Nephron progenitor cell (in vitro differentiated cells): ENCODE results near the gene ZBTB20.

ENCODE experiments used
- DNase-seq: peaks from one replicate; pipeline ENCODE4 v3.0.0; 2021
- H3K27ac Mint-ChIP-seq: 2 replicates; pipeline ENCODE4 v1.8.0; 2021; ENCODE audit warnings: mild to moderate bottlenecking, moderate library complexity, mixed read lengths
- H3K27me3 Mint-ChIP-seq: 2 replicates; pipeline ENCODE4 v1.8.0; 2021; ENCODE audit warnings: mild to moderate bottlenecking, low read depth, mixed read lengths; ENCODE audit not compliant: poor library complexity
- H3K36me3 Mint-ChIP-seq: 2 replicates; pipeline ENCODE4 v1.8.0; 2021; ENCODE audit warnings: low read depth, mixed read lengths
- H3K4me1 Mint-ChIP-seq: 2 replicates; pipeline ENCODE4 v1.8.0; 2021; ENCODE audit warnings: mixed read lengths
- H3K4me3 Mint-ChIP-seq: 2 replicates; pipeline ENCODE4 v1.8.0; 2021; ENCODE audit warnings: mild to moderate bottlenecking, moderate library complexity, mixed read lengths
- H3K9me3 Mint-ChIP-seq: 2 replicates; pipeline ENCODE4 v1.8.0; 2021; ENCODE audit warnings: mild to moderate bottlenecking, moderate library complexity, mixed read lengths
- CTCF ChIP-seq: fragments of 200-600 bp; sonication (generic); IDR thresholded peaks from 2 replicates; pipeline ENCODE4 v1.5.0; 2021; ENCODE audit warnings: antibody characterized with exemption

ZBTB20 gene

GRCh38 chr3:114887806-114888205 is 259.3 kb downstream of the ZBTB20 start:
- no peak for DNase-seq
- H3K4me3 Mint-ChIP-seq = no peak overlapping the region
- H3K4me1 Mint-ChIP-seq = peaks cover 13% of the 10 kb centered on the region
- no peaks in the 10 kb centered on the region for H3K9me3 Mint-ChIP-seq
- H3K27ac Mint-ChIP-seq = no peak overlapping the region
- H3K36me3 Mint-ChIP-seq = no peaks in the 10 kb centered on the region
- TF ChIP-seq CTCF = no peak
- peaks cover 4% of the 10 kb centered on the region for H3K27me3 Mint-ChIP-seq

- no peak for DNase-seq
- no peak for TF ChIP-seq CTCF
- H3K9me3 Mint-ChIP-seq = no peaks in the 10 kb centered on the region
Observed at GRCh38 chr3:114886905-114887304, 260.2 kb downstream of the ZBTB20 start.

GRCh38 chr3:114884213-114884923 is 262.7 kb downstream of the ZBTB20 start:
- H3K4me1 Mint-ChIP-seq = peaks cover 4% of the 10 kb centered on the region
- H3K27me3 Mint-ChIP-seq = no peaks in the 10 kb centered on the region
- H3K4me3 Mint-ChIP-seq = no peak overlapping the region
- H3K9me3 Mint-ChIP-seq = no peaks in the 10 kb centered on the region
- no peak overlapping the region for H3K27ac Mint-ChIP-seq
- DNase-seq = no peak
- H3K36me3 Mint-ChIP-seq = no peaks in the 10 kb centered on the region
- TF ChIP-seq CTCF = no peak

More at GRCh38 chr3:114886905-114887304, 260.2 kb downstream of the ZBTB20 start:
- Mint-ChIP-seq H3K4me3 (no peak overlapping the region), H3K36me3 (no peaks in the 10 kb centered on the region), H3K4me1 (peaks cover 5% of the 10 kb centered on the region), H3K27me3 (no peaks in the 10 kb centered on the region), H3K27ac (no peak overlapping the region)

- H3K27ac Mint-ChIP-seq = no peak overlapping the region
- H3K4me1 Mint-ChIP-seq = peaks cover 5% of the 10 kb centered on the region
- H3K36me3 Mint-ChIP-seq = no peaks in the 10 kb centered on the region
- no peaks in the 10 kb centered on the region for H3K9me3 Mint-ChIP-seq
- no peak for TF ChIP-seq CTCF
- no peak for DNase-seq
- H3K4me3 Mint-ChIP-seq = no peak overlapping the region
- H3K27me3 Mint-ChIP-seq = no peaks in the 10 kb centered on the region
Observed at GRCh38 chr3:114880078-114880477, 267.0 kb downstream of the ZBTB20 start.

- no peaks in the 10 kb centered on the region for H3K36me3 Mint-ChIP-seq
- H3K4me3 Mint-ChIP-seq = no peak overlapping the region
- no peaks in the 10 kb centered on the region for H3K27me3 Mint-ChIP-seq
- TF ChIP-seq CTCF = no peak
- H3K9me3 Mint-ChIP-seq = no peaks in the 10 kb centered on the region
- no peak for DNase-seq
- peaks cover 5% of the 10 kb centered on the region for H3K4me1 Mint-ChIP-seq
- H3K27ac Mint-ChIP-seq = no peak overlapping the region
Observed at GRCh38 chr3:114879059-114880031, 267.7 kb downstream of the ZBTB20 start.
